DOHH2 (cell line): Measurements from ENCODE around the gene KIAA1549.

Source experiments
- EZH2phosphoT487 ChIP-seq: fragments of 200-600 bp; sonication (generic); IDR thresholded peaks from 2 replicates; pipeline ENCODE4 v1.6.1; 2017; ENCODE audit warnings: borderline replicate concordance, mild to moderate bottlenecking, antibody characterized with exemption, low read length, moderate library complexity, mixed read lengths
- TF ChIP-seq, protein P1 (sequence below): fragments of 200-600 bp; sonication (generic); IDR thresholded peaks from one replicate; pipeline ENCODE4 v1.5.1; 2014; ENCODE audit warnings: antibody characterized with exemption, mild to moderate bottlenecking, low read depth, low read length; ENCODE audit not compliant: poor library complexity, severe bottlenecking

DNA sequence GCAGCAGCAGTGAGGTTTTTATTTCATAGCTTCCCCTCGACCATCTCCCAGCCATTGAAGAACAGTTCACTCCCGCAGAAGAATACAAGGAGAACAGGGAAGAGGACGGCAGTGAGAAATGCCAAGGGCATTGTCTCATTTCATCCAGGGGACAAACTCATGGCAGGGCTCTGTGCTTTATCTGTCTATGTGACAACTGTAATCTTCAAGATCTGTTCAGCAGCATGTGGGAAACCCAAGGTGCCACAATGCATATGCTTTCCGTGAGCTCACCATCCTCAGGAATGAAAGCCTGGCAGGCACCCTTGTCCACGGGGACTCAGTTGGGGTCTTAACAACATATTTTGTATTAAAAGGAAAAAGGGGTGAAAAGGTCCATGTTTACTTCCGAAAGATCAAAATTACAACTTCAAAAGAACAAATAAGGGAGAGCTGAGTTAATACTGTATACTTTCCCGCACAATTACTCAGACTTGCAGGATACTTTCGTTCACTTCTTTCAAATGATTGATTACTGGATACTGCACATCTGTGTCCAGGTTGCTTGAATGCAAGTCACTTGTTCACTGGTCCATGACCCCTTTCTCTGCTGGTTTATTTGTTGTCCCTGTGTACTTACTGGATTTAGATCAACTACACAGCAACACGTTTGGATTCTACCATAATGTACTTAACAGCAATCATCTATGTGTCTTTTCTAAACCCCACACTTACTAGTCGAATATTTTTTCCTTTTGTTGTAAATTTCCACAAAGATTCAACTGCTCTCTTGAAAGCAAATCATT lies 93.1 kb downstream of the KIAA1549 start:
- TF ChIP-seq, protein P1, sequence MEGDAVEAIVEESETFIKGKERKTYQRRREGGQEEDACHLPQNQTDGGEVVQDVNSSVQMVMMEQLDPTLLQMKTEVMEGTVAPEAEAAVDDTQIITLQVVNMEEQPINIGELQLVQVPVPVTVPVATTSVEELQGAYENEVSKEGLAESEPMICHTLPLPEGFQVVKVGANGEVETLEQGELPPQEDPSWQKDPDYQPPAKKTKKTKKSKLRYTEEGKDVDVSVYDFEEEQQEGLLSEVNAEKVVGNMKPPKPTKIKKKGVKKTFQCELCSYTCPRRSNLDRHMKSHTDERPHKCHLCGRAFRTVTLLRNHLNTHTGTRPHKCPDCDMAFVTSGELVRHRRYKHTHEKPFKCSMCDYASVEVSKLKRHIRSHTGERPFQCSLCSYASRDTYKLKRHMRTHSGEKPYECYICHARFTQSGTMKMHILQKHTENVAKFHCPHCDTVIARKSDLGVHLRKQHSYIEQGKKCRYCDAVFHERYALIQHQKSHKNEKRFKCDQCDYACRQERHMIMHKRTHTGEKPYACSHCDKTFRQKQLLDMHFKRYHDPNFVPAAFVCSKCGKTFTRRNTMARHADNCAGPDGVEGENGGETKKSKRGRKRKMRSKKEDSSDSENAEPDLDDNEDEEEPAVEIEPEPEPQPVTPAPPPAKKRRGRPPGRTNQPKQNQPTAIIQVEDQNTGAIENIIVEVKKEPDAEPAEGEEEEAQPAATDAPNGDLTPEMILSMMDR = no peak
- TF ChIP-seq EZH2phosphoT487 = no peak
